SK-N-SH (cell line): ENCODE data around the gene ZBTB26. TPM values are rescaled to one million over a fixed set of nuclear protein-coding genes. Genes with fewer than 3 reads are reported as not detected.

Experiments
- CTCF ChIA-PET: fragments of 300-600, 350-600 bp; formaldehyde crosslinking; extraction: SDS; loops from one replicate; lab custom pipeline; 2021; lab: Yijun Ruan, JAX
- POLR2A ChIA-PET: fragments of 350-600 bp; sonication (Branson Sonifier 250); formaldehyde crosslinking; extraction: SDS; loops from one replicate; lab custom pipeline; 2020; ENCODE audit warnings: antibody characterized with exemption, inconsistent platforms; lab: Yijun Ruan, JAX
- DNase-seq: peaks from one replicate; pipeline ENCODE4 v3.0.0; 2012
- H2AFZ ChIP-seq: fragments of 200-600 bp; sonication (generic); 2 replicates; pipeline ENCODE4 v1.8.1; 2016; ENCODE audit warnings: antibody characterized with exemption, mild to moderate bottlenecking, low read depth
- H3F3A ChIP-seq: fragments of 200-600 bp; sonication (generic); replicated peaks from 2 replicates; pipeline ENCODE3; 2016; ENCODE audit warnings: antibody characterized with exemption, mild to moderate bottlenecking; ENCODE audit not compliant: insufficient read depth
- H3K27ac ChIP-seq, 2 experiments: fragments of 200-500 bp in 1 of 2; fragments of 200-600 bp in 1 of 2; sonication (Bioruptor generic) in 1 of 2; sonication (generic), shearing (Covaris generic) in 1 of 2; 2 replicates each; pipeline versions ENCODE4 v1.5.1 to v1.6.1; 2014 to 2016; ENCODE audit warnings: low read depth in 2 of 2, inconsistent platforms in 1 of 2, low read length in 1 of 2, mild to moderate bottlenecking in 1 of 2, mixed read lengths in 1 of 2
- H3K27me3 ChIP-seq: fragments of 200-600 bp; sonication (generic), shearing (Covaris generic); 2 replicates; pipeline ENCODE4 v1.6.1; 2016; ENCODE audit warnings: mixed run types; ENCODE audit not compliant: insufficient read depth
- H3K36me3 ChIP-seq, 2 experiments: fragments of 200-500 bp in 1 of 2; fragments of 200-600 bp in 1 of 2; sonication (Bioruptor generic) in 1 of 2; sonication (generic) in 1 of 2; replicated peaks in 1 of 2; 2 replicates each; pipeline versions ENCODE3 to v1.5.1; 2014 to 2016; ENCODE audit warnings: low read length in 1 of 2, mild to moderate bottlenecking in 1 of 2; ENCODE audit not compliant: insufficient read depth in 2 of 2, control insufficient read depth in 1 of 2
- H3K4me1 ChIP-seq, 2 experiments: fragments of 200-500 bp in 1 of 2; fragments of 200-600 bp in 1 of 2; sonication (Bioruptor generic) in 1 of 2; sonication (generic), shearing (Covaris generic) in 1 of 2; 2 replicates each; pipeline versions ENCODE4 v1.5.1 to v1.6.1; 2014 to 2016; ENCODE audit warnings: low read depth in 1 of 2, low read length in 1 of 2, mixed run types in 1 of 2; ENCODE audit not compliant: insufficient read depth in 2 of 2, control insufficient read depth in 1 of 2
- H3K4me2 ChIP-seq: fragments of 200-600 bp; sonication (generic), shearing (Covaris generic); 2 replicates; pipeline ENCODE4 v1.6.1; 2017; ENCODE audit warnings: mixed run types
- H3K4me3 ChIP-seq, 2 experiments: fragments of 200-500 bp in 1 of 2; fragments of 200-600 bp in 1 of 2; sonication (Bioruptor generic) in 1 of 2; sonication (generic), shearing (Covaris generic) in 1 of 2; 2 replicates each; pipeline versions ENCODE4 v1.5.1 to v1.8.1; 2014 to 2016; ENCODE audit warnings: low read depth in 2 of 2, inconsistent platforms in 1 of 2, low read length in 1 of 2, mild to moderate bottlenecking in 1 of 2, mixed read lengths in 1 of 2, moderate library complexity in 1 of 2
- H3K79me2 ChIP-seq: fragments of 200-600 bp; sonication (generic); 2 replicates; pipeline ENCODE4 v1.8.1; 2017; ENCODE audit warnings: mild to moderate bottlenecking; ENCODE audit not compliant: insufficient read depth
- H3K9ac ChIP-seq: fragments of 200-600 bp; sonication (generic); 2 replicates; pipeline ENCODE4 v1.6.1; 2017; ENCODE audit warnings: mixed run types
- H3K9me2 ChIP-seq: fragments of 200-600 bp; sonication (generic); 2 replicates; pipeline ENCODE4 v1.6.1; 2017; ENCODE audit warnings: mixed run types
- H3K9me3 ChIP-seq: fragments of 200-600 bp; sonication (generic); 2 replicates; pipeline ENCODE4 v1.6.1; 2017; ENCODE audit warnings: mixed run types, mild to moderate bottlenecking, moderate library complexity
- H4K20me1 ChIP-seq: fragments of 200-600 bp; sonication (generic); 2 replicates; pipeline ENCODE4 v1.6.1; 2017; ENCODE audit warnings: mild to moderate bottlenecking, mixed run types; ENCODE audit not compliant: insufficient read depth
- CHD2 ChIP-seq: fragments of 150-350 bp; IDR thresholded peaks from 2 replicates; pipeline ENCODE4 v1.6.1; 2018; ENCODE audit warnings: low read length; ENCODE audit not compliant: partially characterized antibody
- EZH2phosphoT487 ChIP-seq: fragments of 200-600 bp; sonication (generic); IDR thresholded peaks from 2 replicates; pipeline ENCODE4 v1.6.1; 2017; ENCODE audit warnings: low read depth, mixed run types, mild to moderate bottlenecking, antibody characterized with exemption, moderate library complexity, borderline replicate concordance
- FOXM1 ChIP-seq: IDR thresholded peaks from 2 replicates; pipeline ENCODE4 v1.4.0; 2012; ENCODE audit warnings: low read depth, mild to moderate bottlenecking
- GATA2 ChIP-seq: sonication (generic); formaldehyde crosslinking; IDR thresholded peaks from 2 replicates; pipeline ENCODE4 v1.5.0; 2020; ENCODE audit warnings: mild to moderate bottlenecking, missing genetic modification reagents
- JUND ChIP-seq: IDR thresholded peaks from 2 replicates; pipeline ENCODE4 v1.4.0; 2012
- MXI1 ChIP-seq: IDR thresholded peaks from 2 replicates; pipeline ENCODE4 v1.6.1; 2012; ENCODE audit warnings: mild to moderate bottlenecking, low read depth, low read length, improper control_type of control experiment
- RAD21 ChIP-seq: IDR thresholded peaks from 2 replicates; pipeline ENCODE4 v1.6.1; 2012; ENCODE audit warnings: mild to moderate bottlenecking, low read length
- SIN3A ChIP-seq: IDR thresholded peaks from 2 replicates; pipeline ENCODE4 v1.6.1; 2012; ENCODE audit warnings: low read depth, mild to moderate bottlenecking, low read length, moderate library complexity, borderline replicate concordance
- SMC3 ChIP-seq: IDR thresholded peaks from 2 replicates; pipeline ENCODE4 v1.6.1; 2012; ENCODE audit warnings: low read depth, low read length, improper control_type of control experiment
- TAF1 ChIP-seq: IDR thresholded peaks from 2 replicates; pipeline ENCODE4 v1.6.1; 2012; ENCODE audit warnings: low read depth, mild to moderate bottlenecking, low read length, moderate library complexity, borderline replicate concordance
- WGBS: methylation state at CpG from one replicate; pipeline ENCODE4 v1.1.6; 2017; ENCODE audit warnings: low lambda C conversion rate; 5-methylcytosine and 5-hydroxymethylcytosine counted together
- polyA plus RNA-seq, 3 experiments: library from polyadenylated mRNA; depleted of rRNA; stranded (reverse); fragments of >200 nt; gene quantifications; 2 replicates each; pipeline ENCODE4 v1.2.3, GENCODE V29; 2012
- TF ChIP-seq, protein P1 (sequence below): fragments of 150-350 bp; IDR thresholded peaks from 2 replicates; pipeline ENCODE4 v1.6.1; 2016; ENCODE audit warnings: mild to moderate bottlenecking, low read depth, low read length
- TF ChIP-seq, protein P2 (sequence below): IDR thresholded peaks from 2 replicates; pipeline ENCODE4 v1.4.0; 2012; ENCODE audit warnings: low read depth, borderline replicate concordance

ZBTB26 gene
- polyA plus RNA-seq, 1 of the 3 experiments (the other 2 are of a cell fraction), result 3.9 TPM

DNA sequence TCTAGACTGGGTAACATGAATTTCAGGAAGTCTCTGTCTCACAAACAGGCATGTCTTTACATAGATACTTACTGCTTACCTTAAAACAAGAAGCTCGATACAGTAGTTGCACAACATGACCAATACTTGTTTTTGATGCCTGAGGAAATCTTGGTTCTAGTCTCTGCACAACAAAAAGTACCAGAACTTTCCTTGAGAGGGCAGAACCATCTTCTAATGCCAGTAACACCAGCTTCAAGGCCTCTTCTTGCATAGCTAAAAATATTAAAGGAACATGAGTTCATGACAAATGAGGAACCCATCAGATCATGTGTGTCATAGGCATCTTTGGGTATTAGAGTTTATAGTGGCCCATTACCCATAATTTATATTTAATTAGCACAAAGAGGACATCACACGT is 48.2 kb downstream of the ZBTB26 start:
- CTCF ChIA-PET, result no interaction called here
- WGBS, result 92% methylated on average over 2 of the region's 2 CpGs

GRCh38 chr9:122879443-122879842 is 51.9 kb downstream of the ZBTB26 start:
- CTCF ChIA-PET, result interaction anchor here (1.2 kb wide), 1 partner anchor 10 kb away, joined by 3 read pairs; no protein-coding TSS in a partner anchor
- WGBS, result 75% methylated on average over 2 of the region's 2 CpGs
- H3K36me3 ChIP-seq, result peaks cover 70 to 89% of the 10 kb centered on the region in 2 experiments

More for the DNA sequence above, 48.2 kb downstream of the ZBTB26 start:
- Histone ChIP-seq H3K4me3 (no peak overlapping the region), H3K9me3 (no peaks in the 10 kb centered on the region), H3K36me3 (peaks cover 50 to 78% of the 10 kb centered on the region in 2 experiments), H3K9ac (no peak overlapping the region), H3K79me2 (peaks cover 8% of the 10 kb centered on the region; the same call in 1 of the 2 replicates), H3F3A (no peaks in the 10 kb centered on the region), H2AFZ (no peak overlapping the region), H3K27ac (no peak overlapping the region), H3K4me1 (no peaks in the 10 kb centered on the region), H3K4me2 (no peak overlapping the region), H4K20me1 (no peaks in the 10 kb centered on the region), H3K9me2 (no peaks in the 10 kb centered on the region), H3K27me3 (no peaks in the 10 kb centered on the region)
- no peak for DNase-seq
- no peak for TF ChIP-seq TAF1
- TF ChIP-seq MXI1, result no peak
- TF ChIP-seq SIN3A, result no peak
- no peak for TF ChIP-seq SMC3
- TF ChIP-seq EZH2phosphoT487, result no peak
- no peak for TF ChIP-seq GATA2
- no peak for TF ChIP-seq RAD21
- POLR2A ChIA-PET, result no interaction called here

More at GRCh38 chr9:122879443-122879842, 51.9 kb downstream of the ZBTB26 start:
- POLR2A ChIA-PET, result no interaction called here
- Histone ChIP-seq H3K9me2 (no peaks in the 10 kb centered on the region), H3K4me1 (no peaks in the 10 kb centered on the region), H3K79me2 (peaks cover 10% of the 10 kb centered on the region; the same call in 1 of the 2 replicates), H3K4me3 (no peak overlapping the region), H3K27ac (no peak overlapping the region), H3K9me3 (no peaks in the 10 kb centered on the region), H4K20me1 (no peaks in the 10 kb centered on the region), H3F3A (no peaks in the 10 kb centered on the region), H2AFZ (no peak overlapping the region), H3K9ac (no peak overlapping the region), H3K4me2 (no peak overlapping the region), H3K27me3 (no peaks in the 10 kb centered on the region)
- no peak for DNase-seq
- TF ChIP-seq, protein P1, sequence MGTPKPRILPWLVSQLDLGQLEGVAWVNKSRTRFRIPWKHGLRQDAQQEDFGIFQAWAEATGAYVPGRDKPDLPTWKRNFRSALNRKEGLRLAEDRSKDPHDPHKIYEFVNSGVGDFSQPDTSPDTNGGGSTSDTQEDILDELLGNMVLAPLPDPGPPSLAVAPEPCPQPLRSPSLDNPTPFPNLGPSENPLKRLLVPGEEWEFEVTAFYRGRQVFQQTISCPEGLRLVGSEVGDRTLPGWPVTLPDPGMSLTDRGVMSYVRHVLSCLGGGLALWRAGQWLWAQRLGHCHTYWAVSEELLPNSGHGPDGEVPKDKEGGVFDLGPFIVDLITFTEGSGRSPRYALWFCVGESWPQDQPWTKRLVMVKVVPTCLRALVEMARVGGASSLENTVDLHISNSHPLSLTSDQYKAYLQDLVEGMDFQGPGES, result no peak
- TF ChIP-seq, protein P2, sequence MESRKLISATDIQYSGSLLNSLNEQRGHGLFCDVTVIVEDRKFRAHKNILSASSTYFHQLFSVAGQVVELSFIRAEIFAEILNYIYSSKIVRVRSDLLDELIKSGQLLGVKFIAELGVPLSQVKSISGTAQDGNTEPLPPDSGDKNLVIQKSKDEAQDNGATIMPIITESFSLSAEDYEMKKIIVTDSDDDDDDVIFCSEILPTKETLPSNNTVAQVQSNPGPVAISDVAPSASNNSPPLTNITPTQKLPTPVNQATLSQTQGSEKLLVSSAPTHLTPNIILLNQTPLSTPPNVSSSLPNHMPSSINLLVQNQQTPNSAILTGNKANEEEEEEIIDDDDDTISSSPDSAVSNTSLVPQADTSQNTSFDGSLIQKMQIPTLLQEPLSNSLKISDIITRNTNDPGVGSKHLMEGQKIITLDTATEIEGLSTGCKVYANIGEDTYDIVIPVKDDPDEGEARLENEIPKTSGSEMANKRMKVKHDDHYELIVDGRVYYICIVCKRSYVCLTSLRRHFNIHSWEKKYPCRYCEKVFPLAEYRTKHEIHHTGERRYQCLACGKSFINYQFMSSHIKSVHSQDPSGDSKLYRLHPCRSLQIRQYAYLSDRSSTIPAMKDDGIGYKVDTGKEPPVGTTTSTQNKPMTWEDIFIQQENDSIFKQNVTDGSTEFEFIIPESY, result no peak
- TF ChIP-seq GATA2, result no peak
- TF ChIP-seq JUND, result no peak
- TF ChIP-seq SMC3, result no peak
- no peak for TF ChIP-seq CHD2
- TF ChIP-seq FOXM1, result no peak
- no peak for TF ChIP-seq SIN3A
